Upper lobe of left lung (tissue), 4 donors: ENCODE data around the gene HNRNPH1.

Experiments used
- CTCF ChIP-seq, 6 experiments: fragments of 450-650 bp in 4 of 6; fragments of 200-600 bp in 2 of 6; sonication (generic) in 2 of 6; IDR thresholded peaks; one replicate each; pipeline ENCODE4 v1.5.1; 2016 to 2019; ENCODE audit warnings: antibody characterized with exemption in 6 of 6
- POLR2AphosphoS5 ChIP-seq, 2 donors: sonication (generic); formaldehyde crosslinking; IDR thresholded peaks; one replicate each; pipeline ENCODE4 v1.5.1; 2017; ENCODE audit warnings: antibody characterized with exemption in 2 of 2

GRCh38 chr5:179607160-179607931, 16.1 kb downstream of the HNRNPH1 start:
- TF ChIP-seq CTCF (IDR thresholded peaks at IDR 0.05) (no peak), POLR2AphosphoS5 (IDR thresholded peaks at IDR 0.05) (no peak)
